Measurements from ENCODE around the gene GFOD1.

- TF ChIP-seq, protein P1, sequence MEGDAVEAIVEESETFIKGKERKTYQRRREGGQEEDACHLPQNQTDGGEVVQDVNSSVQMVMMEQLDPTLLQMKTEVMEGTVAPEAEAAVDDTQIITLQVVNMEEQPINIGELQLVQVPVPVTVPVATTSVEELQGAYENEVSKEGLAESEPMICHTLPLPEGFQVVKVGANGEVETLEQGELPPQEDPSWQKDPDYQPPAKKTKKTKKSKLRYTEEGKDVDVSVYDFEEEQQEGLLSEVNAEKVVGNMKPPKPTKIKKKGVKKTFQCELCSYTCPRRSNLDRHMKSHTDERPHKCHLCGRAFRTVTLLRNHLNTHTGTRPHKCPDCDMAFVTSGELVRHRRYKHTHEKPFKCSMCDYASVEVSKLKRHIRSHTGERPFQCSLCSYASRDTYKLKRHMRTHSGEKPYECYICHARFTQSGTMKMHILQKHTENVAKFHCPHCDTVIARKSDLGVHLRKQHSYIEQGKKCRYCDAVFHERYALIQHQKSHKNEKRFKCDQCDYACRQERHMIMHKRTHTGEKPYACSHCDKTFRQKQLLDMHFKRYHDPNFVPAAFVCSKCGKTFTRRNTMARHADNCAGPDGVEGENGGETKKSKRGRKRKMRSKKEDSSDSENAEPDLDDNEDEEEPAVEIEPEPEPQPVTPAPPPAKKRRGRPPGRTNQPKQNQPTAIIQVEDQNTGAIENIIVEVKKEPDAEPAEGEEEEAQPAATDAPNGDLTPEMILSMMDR (IDR thresholded peaks at IDR 0.05), result no peak
- no peak for TF ChIP-seq POLR2A (IDR thresholded peaks at IDR 0.05)
These were observed 68.6 kb downstream of the GFOD1 start for GRCh38 chr6:13418844-13419243.

Data from esophagus squamous epithelium (tissue), 4 donors.